Right forelimb (tissue), 1 donor: ENCODE measurements around the gene ANOS1.
"Not testable (repeated sequence)": the region's sequence is repeated elsewhere in the genome, so short reads cannot be mapped to it uniquely, and the experiment has no call there.

ENCODE experiments used
- DNase-seq: peaks from one replicate; pipeline ENCODE4 v3.0.0-alpha.2; 2018

The ANOS1 gene, protein sequence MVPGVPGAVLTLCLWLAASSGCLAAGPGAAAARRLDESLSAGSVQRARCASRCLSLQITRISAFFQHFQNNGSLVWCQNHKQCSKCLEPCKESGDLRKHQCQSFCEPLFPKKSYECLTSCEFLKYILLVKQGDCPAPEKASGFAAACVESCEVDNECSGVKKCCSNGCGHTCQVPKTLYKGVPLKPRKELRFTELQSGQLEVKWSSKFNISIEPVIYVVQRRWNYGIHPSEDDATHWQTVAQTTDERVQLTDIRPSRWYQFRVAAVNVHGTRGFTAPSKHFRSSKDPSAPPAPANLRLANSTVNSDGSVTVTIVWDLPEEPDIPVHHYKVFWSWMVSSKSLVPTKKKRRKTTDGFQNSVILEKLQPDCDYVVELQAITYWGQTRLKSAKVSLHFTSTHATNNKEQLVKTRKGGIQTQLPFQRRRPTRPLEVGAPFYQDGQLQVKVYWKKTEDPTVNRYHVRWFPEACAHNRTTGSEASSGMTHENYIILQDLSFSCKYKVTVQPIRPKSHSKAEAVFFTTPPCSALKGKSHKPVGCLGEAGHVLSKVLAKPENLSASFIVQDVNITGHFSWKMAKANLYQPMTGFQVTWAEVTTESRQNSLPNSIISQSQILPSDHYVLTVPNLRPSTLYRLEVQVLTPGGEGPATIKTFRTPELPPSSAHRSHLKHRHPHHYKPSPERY

DNA sequence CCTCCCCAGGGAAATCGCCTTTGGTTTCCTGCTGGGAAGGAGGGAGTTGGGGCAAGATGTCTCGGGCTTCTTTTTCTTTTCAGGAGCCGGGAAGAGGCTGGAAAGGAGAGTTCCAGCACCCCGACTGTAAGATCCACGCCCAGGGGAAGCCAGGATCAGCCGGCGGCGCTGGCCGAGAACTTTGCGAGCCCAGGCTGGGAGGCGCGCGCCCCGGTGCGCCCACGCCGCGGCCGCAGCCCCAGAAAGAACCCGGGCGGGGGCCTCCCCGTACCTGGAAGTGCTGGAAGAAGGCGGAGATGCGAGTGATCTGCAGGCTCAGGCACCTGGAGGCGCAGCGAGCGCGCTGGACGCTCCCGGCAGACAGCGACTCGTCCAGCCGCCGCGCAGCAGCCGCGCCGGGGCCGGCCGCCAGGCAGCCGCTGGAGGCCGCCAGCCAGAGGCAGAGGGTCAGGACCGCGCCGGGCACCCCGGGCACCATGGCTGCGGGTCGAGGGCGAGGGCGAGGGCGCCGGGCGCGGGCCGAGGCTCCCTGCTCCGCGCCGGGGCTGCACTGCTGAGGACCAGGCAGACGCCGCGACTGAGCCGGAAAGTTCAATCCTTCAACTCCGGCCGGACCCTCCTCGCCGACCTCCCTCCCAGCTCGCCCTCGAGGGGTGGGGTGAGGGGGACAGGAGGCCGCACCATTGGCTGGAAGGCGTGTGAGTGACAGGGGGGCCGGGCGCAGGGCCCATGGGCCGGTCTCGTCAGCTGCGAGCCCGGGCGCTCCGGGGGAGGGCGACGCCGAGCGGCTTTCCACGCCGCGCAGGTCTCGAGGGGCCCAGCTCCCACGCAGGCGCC lies at the start of gene ANOS1:
ANOS1 (minus strand) TSS at position 579 of the 837 bp plus-strand sequence; CDS start at position 478, 101 bp downstream.
- peak; percentile 76 for DNase-seq

DNA sequence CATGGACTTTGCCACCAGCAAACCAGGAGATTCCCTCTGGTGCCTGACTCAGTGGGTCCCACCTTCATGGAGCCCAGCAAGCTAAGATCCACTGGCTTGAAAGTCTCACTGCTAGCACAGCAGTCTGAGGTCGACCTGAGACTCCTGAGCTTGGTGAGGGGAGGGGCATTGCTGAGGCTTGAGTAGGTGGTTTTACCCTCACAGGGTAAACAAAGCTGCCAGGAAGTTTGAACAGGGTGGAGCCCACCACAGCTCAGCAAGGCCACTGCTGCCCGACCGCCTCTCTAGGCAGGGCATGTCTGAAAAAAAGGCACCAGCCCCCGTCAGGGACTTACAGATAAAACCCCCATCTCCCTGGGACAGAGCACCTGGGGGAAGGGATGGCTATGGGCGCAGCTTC lies 41.2 kb upstream of the ANOS1 start:
- no peak for DNase-seq

DNA sequence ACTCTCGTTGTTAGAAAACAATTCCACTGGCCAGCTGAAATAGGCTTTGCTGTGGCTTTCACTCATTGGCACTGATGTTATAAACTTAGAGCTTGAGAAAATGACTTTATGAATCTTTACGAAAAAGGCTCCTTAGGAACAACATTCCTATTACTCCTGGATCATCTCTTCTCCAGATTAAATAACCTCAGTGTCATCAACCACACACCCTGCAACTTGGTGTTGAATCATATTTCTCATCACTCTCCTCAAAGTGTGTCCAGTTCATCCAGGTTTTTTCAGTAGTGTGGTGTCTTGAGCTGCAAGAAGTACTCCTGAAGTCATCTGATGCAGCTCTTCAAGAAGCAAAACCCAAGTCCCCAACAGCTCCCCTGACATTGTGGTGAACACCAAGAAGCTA lies 28.1 kb upstream of the ANOS1 start:
- DNase-seq: no peak

DNA sequence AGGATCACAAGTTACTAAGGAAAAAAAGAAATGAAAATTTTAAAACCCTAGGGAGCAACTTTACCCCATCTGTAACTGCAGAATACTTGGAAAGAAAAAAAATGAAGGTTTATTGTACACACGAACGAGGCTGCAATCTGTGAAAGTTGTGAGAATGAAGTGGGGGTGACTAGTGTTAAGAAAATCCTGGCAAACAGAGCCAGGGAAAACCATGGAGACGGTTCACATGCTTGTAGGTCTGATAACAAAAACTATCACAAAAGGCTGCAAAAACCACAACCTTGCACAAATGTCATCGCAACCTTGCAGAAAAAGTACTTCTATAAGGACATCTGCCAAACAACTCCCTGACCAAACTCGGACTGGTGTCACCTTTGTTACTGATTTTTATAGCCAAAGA lies 26.8 kb upstream of the ANOS1 start:
- not testable (repeated sequence) for DNase-seq

DNA sequence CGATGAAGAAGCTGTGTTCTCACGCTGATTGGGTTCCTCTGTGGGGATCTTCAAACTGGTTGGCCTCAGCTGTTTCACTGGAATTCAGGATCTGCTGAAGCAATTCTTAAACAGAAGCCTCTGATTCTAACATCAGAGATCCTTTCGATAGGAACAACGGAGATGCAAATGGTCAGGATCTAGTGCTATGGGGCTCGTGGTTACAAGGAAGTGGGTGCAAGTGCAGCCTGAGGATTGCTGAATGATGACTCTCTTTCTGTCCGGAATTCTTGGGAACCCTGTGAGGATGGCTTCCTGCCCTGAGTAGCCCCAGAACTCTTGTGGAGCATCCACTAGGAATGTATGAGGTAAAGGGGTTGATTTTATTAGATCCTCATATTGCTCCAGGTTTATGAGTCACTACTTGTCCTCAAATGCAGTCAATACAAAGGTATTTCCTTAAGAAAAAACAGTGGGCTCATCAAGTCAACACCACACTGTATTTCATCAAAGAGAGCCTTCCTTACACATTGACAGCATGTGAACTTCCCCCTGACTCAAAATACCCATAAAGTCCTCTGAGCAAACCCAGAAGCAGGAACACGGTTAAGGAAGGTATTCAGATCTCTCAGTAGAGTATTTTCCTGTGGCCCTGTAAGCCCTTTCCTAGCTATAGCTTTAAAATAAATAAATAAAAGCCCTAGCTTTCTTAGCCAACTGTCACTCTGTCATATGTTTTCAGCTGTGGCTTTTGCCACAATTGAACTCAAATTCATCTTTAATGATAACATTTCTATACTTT lies 25.9 kb upstream of the ANOS1 start:
- DNase-seq: not testable (repeated sequence)

DNA sequence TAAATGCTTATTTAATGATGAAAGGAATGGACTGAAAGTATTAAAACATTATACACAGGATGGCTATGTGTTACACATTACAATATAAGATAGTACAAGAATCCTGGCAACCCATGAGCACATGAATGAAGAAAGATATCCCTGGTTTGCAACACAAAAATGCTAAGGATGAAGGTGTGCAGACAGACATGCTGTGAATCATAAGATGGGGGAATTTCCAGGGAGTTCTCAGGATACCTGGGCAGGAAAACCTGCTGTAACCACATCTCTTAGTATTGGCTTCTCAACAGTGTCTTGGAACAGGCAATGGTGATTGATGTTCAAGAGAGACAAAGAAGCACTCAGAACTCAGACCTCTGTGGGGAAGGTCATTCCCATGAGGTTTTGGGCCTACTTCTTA lies 23.9 kb upstream of the ANOS1 start:
- no peak for DNase-seq

DNA sequence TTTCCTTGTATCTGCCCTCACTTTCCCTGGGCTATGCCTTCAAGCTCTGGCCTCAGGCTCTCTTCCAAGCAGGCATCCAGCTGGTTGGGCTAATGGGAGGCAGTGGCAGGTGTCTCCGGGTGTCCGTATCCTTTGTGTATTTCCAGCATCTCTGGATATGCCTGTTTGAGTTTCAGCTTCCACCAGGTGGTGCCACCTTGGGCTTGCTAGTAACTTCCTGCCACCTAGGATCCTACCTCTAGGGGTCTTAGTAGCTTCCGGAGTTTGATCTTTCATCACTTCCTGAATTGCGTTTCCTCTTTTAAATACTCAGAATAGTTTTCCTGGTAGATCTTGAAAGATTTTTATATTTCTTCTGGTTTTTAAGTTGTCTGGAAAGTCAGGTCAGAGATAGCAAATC lies 23.2 kb upstream of the ANOS1 start:
- no peak for DNase-seq

DNA sequence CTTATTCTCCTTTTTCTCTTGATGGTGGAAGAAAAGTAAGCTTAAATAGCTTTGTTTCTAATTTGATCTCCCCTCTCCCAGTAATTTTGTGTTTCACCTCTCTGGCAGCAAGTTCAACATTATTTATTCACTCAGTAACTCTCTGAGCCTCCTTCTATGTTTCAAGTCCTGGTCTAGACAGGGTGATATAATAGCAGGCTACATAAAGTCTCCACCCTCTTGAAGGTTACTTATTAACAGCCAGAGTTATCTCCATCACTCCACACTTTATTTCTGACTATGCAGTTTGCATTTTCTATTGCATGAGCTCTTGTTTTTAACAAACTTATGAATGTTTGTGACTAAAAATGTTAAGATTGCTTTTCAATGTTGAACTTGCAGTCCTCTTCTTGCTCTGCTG lies 17.8 kb upstream of the ANOS1 start:
- DNase-seq: no peak

DNA sequence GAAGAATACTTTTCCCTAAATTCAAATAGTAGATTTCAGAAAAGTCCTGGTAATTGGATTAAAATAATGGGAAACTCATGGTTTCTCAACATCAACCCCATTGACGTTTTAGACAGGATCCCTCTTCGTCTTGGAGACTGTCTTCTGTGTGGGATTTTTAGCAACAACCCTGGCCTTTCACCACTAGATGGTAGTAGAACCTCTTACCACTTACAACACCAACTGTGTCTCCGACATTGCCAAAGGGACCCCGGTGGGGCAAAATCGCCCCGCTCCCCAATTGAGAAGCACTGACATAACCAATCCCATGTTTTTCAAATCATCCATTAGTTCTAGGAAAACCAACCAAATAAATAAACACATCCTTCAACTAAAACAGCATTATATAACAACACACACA lies 16.9 kb upstream of the ANOS1 start:
- no peak for DNase-seq

DNA sequence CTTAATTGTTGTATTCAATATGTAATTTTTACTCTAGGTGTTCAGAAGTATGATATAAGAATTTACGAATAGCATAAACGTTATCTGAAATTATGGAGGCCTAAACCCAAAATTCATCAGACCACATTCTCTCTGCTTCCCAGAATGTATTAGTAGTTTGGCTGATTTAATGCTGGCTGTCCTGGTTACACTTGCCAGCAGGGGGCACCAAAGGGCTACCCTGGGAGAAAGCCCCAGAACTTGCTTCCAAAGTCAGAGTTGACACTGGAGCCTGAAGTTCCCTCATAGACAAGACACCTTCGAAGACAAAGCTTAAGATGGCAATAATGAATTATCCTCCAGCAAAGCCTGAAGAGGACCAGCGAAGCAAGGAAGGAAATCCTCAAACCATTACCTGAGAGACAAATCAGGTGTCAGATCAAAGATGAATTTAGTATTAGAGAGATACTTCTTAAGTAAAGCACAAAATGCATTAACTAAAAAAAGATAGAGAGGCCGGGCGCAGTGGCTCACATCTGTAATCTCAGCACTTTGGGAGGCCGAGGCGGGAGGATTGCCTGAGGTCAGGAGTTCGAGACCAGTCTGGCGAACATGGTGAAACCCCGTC lies 11.3 kb upstream of the ANOS1 start:
- DNase-seq: peak; percentile 48

DNA sequence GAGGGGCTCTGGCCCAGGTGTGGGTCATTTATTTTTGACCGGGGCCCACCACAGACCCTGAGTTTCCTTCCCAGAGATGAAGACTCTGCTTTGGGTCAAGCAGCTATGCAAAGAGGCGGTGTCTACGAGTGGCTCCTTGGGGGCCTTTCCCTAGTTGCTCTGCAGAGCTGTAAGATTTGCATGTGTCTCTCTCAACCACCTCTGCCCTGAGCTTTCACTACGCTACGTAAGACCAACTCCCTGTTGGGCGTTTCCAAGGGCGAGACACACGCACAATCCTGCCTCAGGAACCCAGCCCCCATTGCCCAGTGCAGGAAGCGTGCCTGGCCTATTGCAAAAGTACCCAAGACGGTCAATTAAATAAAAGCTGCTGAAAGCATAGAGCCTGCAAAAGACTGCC lies 10.0 kb upstream of the ANOS1 start:
- DNase-seq: no peak

DNA sequence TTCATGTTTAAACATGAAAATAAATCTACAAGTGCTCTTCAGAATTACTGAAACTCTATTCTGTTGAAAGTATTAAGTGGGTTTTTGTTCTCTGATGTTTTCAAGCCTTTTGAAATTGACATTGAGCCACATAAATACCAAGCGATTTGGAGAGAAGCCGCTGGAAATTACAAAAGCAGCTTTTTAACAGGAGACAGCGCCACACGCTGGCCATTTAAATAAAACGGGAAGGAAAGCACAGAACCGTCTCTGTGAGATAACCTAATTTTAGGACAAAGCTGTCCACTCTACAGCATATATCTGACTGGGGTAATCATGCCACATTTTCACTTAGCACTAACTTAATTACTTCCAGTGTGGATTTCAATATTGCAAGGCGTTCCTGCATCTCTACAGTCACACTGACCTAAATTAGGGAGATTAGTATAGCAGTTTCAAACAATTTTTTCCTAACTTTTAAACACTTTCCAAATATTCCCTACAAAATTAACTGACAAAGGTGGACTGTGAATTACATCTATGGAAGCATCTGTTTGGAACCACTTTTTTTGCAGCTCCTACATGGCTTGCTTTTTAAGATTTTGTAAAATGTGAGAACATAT lies 6.8 kb upstream of the ANOS1 start:
- DNase-seq: no peak

DNA sequence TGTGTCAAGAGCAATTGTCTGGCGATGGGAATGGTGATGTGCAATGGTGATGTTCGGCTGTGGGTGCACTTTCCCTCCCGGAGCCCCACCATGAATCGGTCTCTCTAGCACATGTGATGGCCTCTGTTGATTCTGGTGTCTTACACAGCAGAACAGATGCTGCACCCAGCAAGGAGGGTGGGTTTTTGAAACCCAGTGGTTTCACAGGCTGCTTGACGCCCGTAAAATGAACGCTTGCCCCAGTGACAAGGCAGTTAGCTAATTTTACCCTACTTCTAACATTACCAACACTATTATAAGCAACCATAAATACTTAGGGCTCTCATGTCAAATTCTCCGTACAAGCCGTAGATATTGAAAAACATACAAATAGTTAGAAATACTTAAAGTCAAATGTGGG lies 5.9 kb upstream of the ANOS1 start:
- no peak for DNase-seq

DNA sequence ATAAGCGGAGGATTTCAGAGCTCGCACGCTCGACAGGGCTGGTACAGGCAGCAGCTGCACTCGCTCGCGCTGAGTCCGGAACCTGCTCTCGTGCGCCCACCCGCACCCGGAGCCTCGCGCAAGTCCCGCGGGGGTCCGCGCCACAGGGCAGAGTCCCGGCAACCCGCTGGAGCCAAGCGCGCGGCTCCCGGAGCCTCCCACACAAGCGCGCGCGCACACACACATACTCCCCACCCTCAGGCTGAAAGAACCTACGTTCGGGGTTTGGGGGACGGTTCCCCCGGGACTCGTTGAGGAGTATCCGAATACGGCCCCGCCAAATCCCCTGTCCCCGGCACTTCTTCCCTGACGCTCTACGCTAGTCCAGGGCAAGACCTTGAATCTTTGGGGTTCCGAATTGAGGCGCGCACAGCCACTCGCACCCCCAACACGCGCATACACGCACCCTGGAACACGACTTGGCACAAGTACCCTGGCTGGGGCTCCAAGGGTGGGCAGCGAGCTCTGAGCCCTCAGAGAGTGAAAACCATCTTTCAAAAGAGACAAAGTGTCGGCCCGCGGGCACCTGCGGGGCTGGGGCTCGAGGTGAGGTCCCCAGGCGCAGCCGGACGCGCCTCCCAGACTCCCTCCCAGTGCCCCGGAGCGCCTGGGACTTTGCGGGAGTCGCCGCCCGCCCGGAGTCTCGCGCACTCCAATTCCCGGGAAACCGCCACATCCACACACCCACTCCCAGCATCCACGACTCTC lies 952 bp downstream of the ANOS1 start:
- DNase-seq: no peak

DNA sequence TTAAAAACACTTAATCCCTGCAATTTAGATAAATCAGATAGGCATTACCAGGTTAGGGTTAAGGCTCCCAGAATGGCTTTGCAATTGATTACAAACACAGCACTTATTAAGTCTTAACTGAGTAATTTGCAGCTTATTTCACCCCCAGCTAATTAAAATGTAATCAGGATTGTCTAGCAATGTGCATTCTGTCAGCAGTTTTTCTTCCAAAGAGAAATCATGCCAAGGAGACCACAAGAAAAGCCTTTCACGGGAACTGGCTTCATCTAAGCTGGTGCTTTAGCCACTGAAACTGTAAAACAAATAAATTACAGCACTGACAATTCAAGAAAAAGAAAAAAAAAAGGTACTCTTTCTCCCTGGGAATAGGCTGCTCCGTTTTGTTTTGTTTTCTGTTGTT lies 2.1 kb downstream of the ANOS1 start:
- no peak for DNase-seq

DNA sequence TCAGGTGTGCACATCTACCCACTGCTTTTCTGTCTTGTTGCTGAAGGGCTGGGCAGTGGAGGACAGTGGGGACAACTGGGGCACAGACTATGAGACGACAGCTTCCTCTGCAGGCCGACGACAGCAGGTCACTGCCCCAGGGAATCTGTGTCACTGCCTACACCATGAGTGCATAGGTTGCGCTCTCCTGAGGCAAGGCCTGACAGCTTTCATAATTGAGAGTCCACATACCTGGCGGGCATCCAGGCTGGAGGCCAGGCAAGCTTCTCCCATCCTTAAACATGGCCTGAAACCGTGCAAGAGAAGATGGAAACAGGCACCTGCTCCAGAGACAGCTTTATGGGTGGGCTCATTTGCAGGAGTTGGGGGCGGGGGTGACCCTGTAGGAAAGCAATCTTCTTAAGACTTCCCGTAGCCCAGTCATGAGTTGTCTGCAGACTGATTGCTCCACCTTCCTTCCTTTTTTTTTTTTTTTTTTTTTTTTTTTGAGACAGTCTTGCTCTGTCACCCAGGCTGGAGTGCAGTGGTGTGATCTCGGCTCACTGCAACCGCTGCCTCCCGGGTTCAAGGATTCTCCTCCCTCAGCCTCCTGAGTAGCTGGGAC lies 2.9 kb downstream of the ANOS1 start:
- no peak for DNase-seq

DNA sequence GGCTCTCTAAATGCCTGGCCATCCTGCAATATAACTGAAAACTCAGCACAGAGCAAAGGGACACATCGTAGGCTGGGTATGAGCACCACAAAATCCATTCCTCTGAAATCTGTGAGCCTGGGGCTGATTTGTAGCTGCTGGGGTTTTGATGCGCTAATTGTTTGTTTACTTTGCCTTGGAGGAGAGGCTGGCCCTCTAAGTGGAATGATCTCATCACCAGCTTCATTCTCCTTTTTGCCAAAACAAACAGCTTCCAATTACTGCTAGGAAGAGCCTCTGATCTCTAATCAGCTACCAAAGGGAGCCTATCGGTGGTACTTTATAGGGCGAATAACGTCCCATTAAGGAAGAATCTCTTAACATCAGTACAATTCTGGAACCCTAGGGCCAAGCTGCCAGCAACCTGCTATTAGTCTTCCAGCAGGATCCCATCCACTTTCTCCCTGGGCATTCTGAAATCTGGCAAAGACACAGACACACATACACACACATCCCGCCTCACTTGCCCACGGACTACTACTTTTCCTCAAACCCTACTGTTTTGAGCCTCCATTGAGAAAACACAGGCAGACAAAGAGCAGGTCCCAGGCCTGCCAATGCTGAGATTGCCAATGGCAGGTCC lies 5.8 kb downstream of the ANOS1 start:
- no peak for DNase-seq

DNA sequence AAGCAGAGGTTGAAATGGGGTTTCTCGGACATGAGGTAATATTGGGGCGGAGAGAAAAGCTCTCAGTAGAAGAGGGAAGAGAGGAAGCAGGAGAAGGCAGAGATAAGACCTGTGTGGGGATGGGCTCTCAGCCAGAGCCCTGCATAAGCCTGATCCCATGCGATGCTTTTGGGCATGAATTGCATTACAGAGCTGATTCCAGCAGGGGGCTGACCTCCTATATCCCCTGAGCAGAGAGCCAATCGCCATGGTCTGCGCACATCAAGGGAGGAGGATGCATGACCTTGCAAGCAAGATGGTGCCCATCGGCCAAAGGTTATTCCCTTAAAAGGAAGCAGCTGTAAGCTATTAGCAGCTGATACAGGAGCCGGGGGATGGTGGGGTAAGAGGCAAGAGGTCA lies 7.6 kb downstream of the ANOS1 start:
- no peak for DNase-seq

DNA sequence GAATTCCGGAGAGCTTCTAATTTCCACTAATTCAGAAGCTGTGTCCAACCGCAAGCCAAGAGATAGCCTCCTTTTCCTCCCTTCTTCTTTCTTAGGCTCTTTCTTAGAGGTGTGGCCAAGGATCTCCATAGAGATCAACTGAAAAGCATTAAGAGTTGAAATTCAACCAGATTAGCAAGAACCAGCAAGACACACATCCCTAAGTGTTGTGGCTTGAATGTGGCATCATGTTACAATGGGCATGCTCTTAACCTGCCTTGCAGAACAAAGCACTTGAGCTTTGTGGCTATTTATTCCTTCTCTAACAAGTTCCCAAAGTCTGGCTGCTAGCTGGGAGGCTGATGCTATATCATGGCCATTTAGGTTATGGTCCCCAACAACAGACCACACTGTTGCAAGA lies 10.4 kb downstream of the ANOS1 start:
- no peak for DNase-seq

DNA sequence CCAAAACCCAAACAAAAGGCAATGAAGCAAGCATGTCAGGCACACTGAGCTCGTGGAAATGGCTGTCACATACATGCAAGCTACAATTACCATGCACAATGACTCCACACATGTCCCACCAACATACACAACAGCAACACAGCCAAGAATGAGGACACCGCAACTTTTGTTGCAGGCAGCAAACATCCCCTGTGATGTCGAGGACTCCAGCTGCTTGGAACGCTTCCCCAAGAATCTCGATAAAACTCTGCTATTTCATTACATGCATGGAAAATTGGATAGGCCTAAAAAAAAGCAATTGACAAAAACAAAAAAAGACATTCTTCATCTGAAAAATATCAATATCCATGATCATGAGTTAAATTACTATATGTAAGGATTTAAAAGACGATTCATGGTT lies 11.8 kb downstream of the ANOS1 start:
- DNase-seq: no peak
